H9 (cell line): ENCODE data around the gene PTCH1. TPM values are rescaled to one million over a fixed set of nuclear protein-coding genes. Genes with fewer than 3 reads are reported as not detected.

ENCODE experiments used
- DNase-seq: peaks from one replicate; pipeline ENCODE4 v3.0.0-alpha.2; 2017
- H2AFZ ChIP-seq: one replicate; pipeline ENCODE4 v1.6.1; 2013; ENCODE audit warnings: mild to moderate bottlenecking, low read length, control low read depth, moderate library complexity
- H2AK5ac ChIP-seq: 2 replicates; pipeline ENCODE4 v1.6.1; 2013; ENCODE audit warnings: low read length, control low read depth, mixed read lengths; ENCODE audit not compliant: insufficient read length
- H2BK120ac ChIP-seq: one replicate; pipeline ENCODE4 v1.6.1; 2013; ENCODE audit warnings: low read depth, mild to moderate bottlenecking, low read length, control low read depth, inconsistent platforms; ENCODE audit not compliant: poor library complexity, severe bottlenecking
- H2BK12ac ChIP-seq: 2 replicates; pipeline ENCODE4 v1.6.1; 2013; ENCODE audit warnings: low read length, control low read depth, mixed read lengths, low read depth; ENCODE audit not compliant: insufficient read length
- H2BK15ac ChIP-seq: 2 replicates; pipeline ENCODE4 v1.6.1; 2013; ENCODE audit warnings: low read depth, low read length, control low read depth
- H2BK20ac ChIP-seq: one replicate; pipeline ENCODE4 v1.6.1; 2013; ENCODE audit warnings: low read depth, mild to moderate bottlenecking, low read length, control low read depth, inconsistent platforms; ENCODE audit not compliant: poor library complexity, severe bottlenecking
- H2BK5ac ChIP-seq: 2 replicates; pipeline ENCODE4 v1.6.1; 2013; ENCODE audit warnings: low read length, control low read depth, mixed read lengths; ENCODE audit not compliant: insufficient read length
- H3K14ac ChIP-seq: 2 replicates; pipeline ENCODE4 v1.6.1; 2013; ENCODE audit warnings: low read length, control low read depth; ENCODE audit not compliant: insufficient read depth
- H3K18ac ChIP-seq: 2 replicates; pipeline ENCODE4 v1.6.1; 2013; ENCODE audit warnings: low read depth, mild to moderate bottlenecking, mixed read lengths, low read length, control low read depth; ENCODE audit not compliant: insufficient read length
- H3K23ac ChIP-seq: 2 replicates; pipeline ENCODE4 v1.6.1; 2013; ENCODE audit warnings: low read length, control low read depth, mixed read lengths, low read depth; ENCODE audit not compliant: insufficient read length
- H3K23me2 ChIP-seq: 2 replicates; pipeline ENCODE4 v1.6.1; 2013; ENCODE audit warnings: low read depth, mild to moderate bottlenecking, mixed read lengths, low read length, control low read depth; ENCODE audit not compliant: insufficient read length, poor library complexity, severe bottlenecking
- H3K27ac ChIP-seq: 2 replicates; pipeline ENCODE4 v1.5.1; 2013; ENCODE audit warnings: low read length, control low read depth, mixed read lengths, low read depth; ENCODE audit not compliant: insufficient read length
- H3K27me3 ChIP-seq: 2 replicates; pipeline ENCODE4 v1.6.1; 2013; ENCODE audit warnings: low read length, control low read depth, inconsistent platforms; ENCODE audit not compliant: insufficient read depth
- H3K4ac ChIP-seq: 2 replicates; pipeline ENCODE4 v1.6.1; 2013; ENCODE audit warnings: low read depth, mild to moderate bottlenecking, control low read depth, inconsistent platforms, low read length, moderate library complexity
- H3K4me1 ChIP-seq: 2 replicates; pipeline ENCODE4 v1.6.1; 2013; ENCODE audit warnings: low read length, control low read depth, inconsistent platforms; ENCODE audit not compliant: insufficient read depth
- H3K4me2 ChIP-seq: 2 replicates; pipeline ENCODE4 v1.6.1; 2013; ENCODE audit warnings: low read length, control low read depth, mixed read lengths; ENCODE audit not compliant: insufficient read length, insufficient read depth
- H3K56ac ChIP-seq: 2 replicates; pipeline ENCODE4 v1.6.1; 2013; ENCODE audit warnings: low read depth, mild to moderate bottlenecking, mixed read lengths, low read length, control low read depth; ENCODE audit not compliant: insufficient read length
- H3K79me1 ChIP-seq: 2 replicates; pipeline ENCODE4 v1.6.1; 2013; ENCODE audit warnings: low read depth, mild to moderate bottlenecking, moderate library complexity, low read length, control low read depth, inconsistent platforms; ENCODE audit not compliant: insufficient read depth, poor library complexity, severe bottlenecking
- H3K79me2 ChIP-seq: 2 replicates; pipeline ENCODE4 v1.6.1; 2013; ENCODE audit warnings: low read length, control low read depth, inconsistent platforms; ENCODE audit not compliant: insufficient read depth
- H3K9ac ChIP-seq: 2 replicates; pipeline ENCODE4 v1.6.1; 2013; ENCODE audit warnings: low read length, control low read depth, mixed read lengths; ENCODE audit not compliant: insufficient read length; ENCODE audit errors: extremely low read depth
- H3K9me3 ChIP-seq: one replicate; pipeline ENCODE4 v1.6.1; 2013; ENCODE audit warnings: low read depth, low read length, inconsistent platforms; ENCODE audit not compliant: control insufficient read depth
- H3T11ph ChIP-seq: one replicate; pipeline ENCODE4 v1.6.1; 2013; ENCODE audit warnings: mild to moderate bottlenecking, low read length, control low read depth, inconsistent platforms
- H4K20me1 ChIP-seq: one replicate; pipeline ENCODE4 v1.6.1; 2013; ENCODE audit not compliant: control insufficient read depth, insufficient read length, insufficient read depth
- H4K5ac ChIP-seq: 2 replicates; pipeline ENCODE4 v1.6.1; 2013; ENCODE audit warnings: low read depth, mild to moderate bottlenecking, mixed read lengths, low read length, control low read depth; ENCODE audit not compliant: insufficient read length
- H4K8ac ChIP-seq: replicated peaks from 2 replicates; pipeline ENCODE4 v1.6.1; 2013; ENCODE audit warnings: low read length, control low read depth, mixed read lengths, low read depth; ENCODE audit not compliant: insufficient read length
- H4K91ac ChIP-seq: 2 replicates; pipeline ENCODE4 v1.6.1; 2013; ENCODE audit warnings: low read depth, mild to moderate bottlenecking, moderate library complexity, mixed read lengths, low read length, control low read depth; ENCODE audit not compliant: insufficient read length
- H3K27ac Mint-ChIP-seq, 3 experiments: 2 replicates in 2 of 3; 3 replicates in 1 of 3; pipeline ENCODE4 v1.8.0; 2020 to 2021; ENCODE audit warnings: mixed read lengths in 3 of 3, mild to moderate bottlenecking in 1 of 3, moderate library complexity in 1 of 3
- H3K27me3 Mint-ChIP-seq: 2 replicates; pipeline ENCODE4 v1.8.0; 2021; ENCODE audit warnings: low read depth, mild to moderate bottlenecking, moderate library complexity, mixed read lengths
- H3K36me3 Mint-ChIP-seq, 3 experiments: 2 replicates in 2 of 3; 3 replicates in 1 of 3; pipeline ENCODE4 v1.8.0; 2020 to 2021; ENCODE audit warnings: low read depth in 3 of 3, mixed read lengths in 3 of 3; ENCODE audit not compliant: insufficient read depth in 1 of 3
- H3K4me1 Mint-ChIP-seq, 2 experiments: 2 replicates each; pipeline ENCODE4 v1.8.0; 2020; ENCODE audit warnings: mixed read lengths in 2 of 2
- H3K4me3 Mint-ChIP-seq, 2 experiments: 2 replicates in 1 of 2; 3 replicates in 1 of 2; pipeline ENCODE4 v1.8.0; 2020 to 2021; ENCODE audit warnings: mild to moderate bottlenecking in 2 of 2, mixed read lengths in 2 of 2, moderate library complexity in 1 of 2
- H3K9me3 Mint-ChIP-seq, 2 experiments: 2 replicates in 1 of 2; 3 replicates in 1 of 2; pipeline ENCODE4 v1.8.0; 2020; ENCODE audit warnings: mild to moderate bottlenecking in 2 of 2, mixed read lengths in 2 of 2, moderate library complexity in 1 of 2
- CTCF ChIP-seq: fragments of 200-600 bp; sonication (generic); conservative IDR thresholded peaks from 3 replicates; pipeline ENCODE4 v1.8.0; 2021; ENCODE audit warnings: antibody characterized with exemption, mild to moderate bottlenecking
- whole genome bisulfite sequencing: extraction: QIAGEN DNeasy Blood & Tissue Kit; methylation state at CpG from one replicate; pipeline ENCODE4 v1.1.7; 2013; ENCODE audit warnings: missing lambda C conversion rate, low lambda C conversion rate, mixed read lengths; ENCODE audit not compliant: insufficient read length; ENCODE audit errors: extremely low coverage; 5-methylcytosine and 5-hydroxymethylcytosine counted together
- total RNA-seq: library from RNA; stranded (reverse); gene quantifications from 2 replicates; pipeline ENCODE4 v1.2.1, GENCODE V29; 2021

Gene PTCH1
- total RNA-seq, 1 experiment from 2014 or later, result 9.1 TPM

GRCh38 chr9:95422650-95423049 lies 94.1 kb downstream of the PTCH1 start:
- H3K9me3 Mint-ChIP-seq, result peaks cover 29 to 37% of the 10 kb centered on the region in 2 experiments

More at GRCh38 chr9:95422650-95423049, 94.1 kb downstream of the PTCH1 start:
- whole genome bisulfite sequencing, result no CpG with 5 or more reads among the region's 1 CpG
- Histone ChIP-seq H3K4me2 (no peak overlapping the region), H2BK12ac (no peak overlapping the region), H4K8ac (no peak overlapping the region), H3K27ac (no peak overlapping the region), H2BK20ac (no peak overlapping the region), H3K14ac (no peak overlapping the region), H4K20me1 (no peaks in the 10 kb centered on the region), H3K9me3 (no peaks in the 10 kb centered on the region), H3K79me1 (no peaks in the 10 kb centered on the region), H3K27me3 (no peaks in the 10 kb centered on the region), H3K23ac (no peak overlapping the region), H3K23me2 (peaks cover 7% of the 10 kb centered on the region), H2AK5ac (no peak overlapping the region), H4K5ac (no peak overlapping the region), H2AFZ (no peak overlapping the region), H3K18ac (no peak overlapping the region), H4K91ac (no peak overlapping the region), H2BK15ac (no peak overlapping the region), H3K9ac (no peak overlapping the region), H2BK120ac (no peak overlapping the region), H2BK5ac (no peak overlapping the region), H3K4me1 (no peaks in the 10 kb centered on the region), H3T11ph (no peak overlapping the region), H3K79me2 (no peaks in the 10 kb centered on the region), H3K56ac (no peak overlapping the region), H3K4ac (no peak overlapping the region)
- Mint-ChIP-seq H3K27ac (no peak overlapping the region), H3K27me3 (peaks cover 7% of the 10 kb centered on the region), H3K36me3 (peaks cover 25 to 37% (median 32%) of the 10 kb centered on the region in 3 experiments), H3K4me1 (peaks cover 10% of the 10 kb centered on the region in 2 experiments), H3K4me3 (no peak overlapping the region)
- no peak for TF ChIP-seq CTCF
- no peak for DNase-seq
